HCT116 (cell line): ENCODE results near the gene HSD17B1.

Experiments used
- CTCF ChIP-seq, 3 experiments: fragments of 200-600 bp in 1 of 3; sonication (generic) in 1 of 3; IDR thresholded peaks in 2 of 3; conservative IDR thresholded peaks in 1 of 3; 2 replicates each; pipeline ENCODE4 v1.5.1; 2012 to 2017; ENCODE audit warnings: low read depth in 2 of 3, low read length in 2 of 3, antibody characterized with exemption in 1 of 3, borderline replicate concordance in 1 of 3, control low read depth in 1 of 3, mild to moderate bottlenecking in 1 of 3, mixed read lengths in 1 of 3, mixed run types in 1 of 3, moderate library complexity in 1 of 3; ENCODE audit not compliant: insufficient read depth in 1 of 3
- EZH2 ChIP-seq: fragments of 200-600 bp; sonication (generic); IDR thresholded peaks from 2 replicates; pipeline ENCODE4 v1.6.1; 2017; ENCODE audit warnings: antibody characterized with exemption, mixed run types
- EZH2phosphoT487 ChIP-seq: fragments of 200-600 bp; IDR thresholded peaks from 2 replicates; pipeline ENCODE4 v1.6.1; 2018; ENCODE audit warnings: antibody characterized with exemption, borderline replicate concordance
- FOSL1 ChIP-seq: IDR thresholded peaks from 2 replicates; pipeline ENCODE4 v1.6.1; 2012; ENCODE audit warnings: low read depth
- POLR2A ChIP-seq: IDR thresholded peaks from 2 replicates; pipeline ENCODE4 v1.7.0; 2011; ENCODE audit warnings: borderline replicate concordance; ENCODE audit not compliant: insufficient read depth, insufficient read length; ENCODE audit errors: extremely low read depth
- REST ChIP-seq: IDR thresholded peaks from 2 replicates; pipeline ENCODE4 v1.6.1; 2012; ENCODE audit warnings: low read depth
- TF ChIP-seq, protein P1 (sequence below): IDR thresholded peaks from 2 replicates; pipeline ENCODE4 v1.6.1; 2012

DNA sequence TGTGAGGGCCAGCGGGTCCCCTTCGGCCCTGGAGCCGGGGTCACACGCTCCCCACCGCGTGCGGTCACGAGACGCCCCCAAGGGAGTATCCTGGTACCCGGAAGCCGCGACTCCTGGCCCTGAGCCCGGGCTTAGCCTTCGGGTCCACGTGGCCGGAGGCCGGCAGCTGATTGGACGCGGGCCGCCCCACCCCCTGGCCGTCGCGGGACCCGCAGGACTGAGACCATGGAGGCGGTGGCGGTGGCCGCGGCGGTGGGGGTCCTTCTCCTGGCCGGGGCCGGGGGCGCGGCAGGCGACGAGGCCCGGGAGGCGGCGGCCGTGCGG lies 16.7 kb upstream of the HSD17B1 start, which contains the start of gene NAGLU:
- TF ChIP-seq REST (no peak), EZH2 (no peak), CTCF (IDR thresholded peaks at IDR 0.05 in 2 of 3, conservative IDR thresholded peaks at IDR 0.05 in 1 of 3; ENCODE audit: borderline replicate concordance in 1 of 3, insufficient read depth in 1 of 3, low read depth in 2 of 3, low read length in 2 of 3) (no peak), FOSL1 (no peak), POLR2A (peak; percentile 31), EZH2phosphoT487 (no peak)
- TF ChIP-seq, protein P1, sequence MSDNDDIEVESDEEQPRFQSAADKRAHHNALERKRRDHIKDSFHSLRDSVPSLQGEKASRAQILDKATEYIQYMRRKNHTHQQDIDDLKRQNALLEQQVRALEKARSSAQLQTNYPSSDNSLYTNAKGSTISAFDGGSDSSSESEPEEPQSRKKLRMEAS = peak; percentile 79
